HG03135 (cell line): ENCODE results near the gene CEACAM6.
"Not testable (repeated sequence)": the region's sequence is repeated elsewhere in the genome, so short reads cannot be mapped to it uniquely, and the experiment has no call there.

Source experiments
- ATAC-seq: cut with Tn5 transposase; IDR thresholded peaks from one replicate; pipeline ENCODE4 v1.9.1; 2021; ENCODE audit warnings: mild to moderate bottlenecking, moderate library complexity; ENCODE audit not compliant: unreplicated experiment

The CEACAM6 gene

DNA sequence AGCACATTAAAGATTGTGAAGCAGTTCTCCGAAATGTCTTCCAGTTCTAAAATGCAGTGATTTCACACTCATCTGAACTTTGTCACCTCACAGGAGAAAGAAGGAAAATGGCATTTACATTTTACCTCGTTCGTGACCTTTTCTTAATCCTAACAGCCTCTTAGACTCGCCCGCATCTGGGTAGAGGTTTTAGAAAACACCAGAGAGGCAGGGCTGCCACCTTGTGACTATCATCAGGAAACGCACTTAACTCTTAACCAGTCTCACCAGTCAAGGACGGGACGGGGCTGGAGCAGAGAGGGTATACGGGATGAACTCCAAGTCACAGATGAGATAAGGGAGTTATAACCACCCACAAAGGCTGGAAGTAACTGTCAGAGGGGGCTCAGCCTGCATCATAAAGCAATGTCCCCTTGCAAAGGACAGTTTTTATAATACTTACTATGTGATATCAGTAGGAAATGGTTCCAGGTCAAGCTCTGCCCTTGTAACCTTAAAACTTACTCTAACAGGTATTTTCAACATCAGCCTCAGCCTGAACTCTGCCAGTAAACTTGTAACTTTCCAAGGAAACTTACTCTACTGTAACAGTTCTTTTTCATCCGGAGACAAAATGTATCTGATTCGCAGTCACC is 8.6 kb upstream of the CEACAM6 start:
- no peak for ATAC-seq

DNA sequence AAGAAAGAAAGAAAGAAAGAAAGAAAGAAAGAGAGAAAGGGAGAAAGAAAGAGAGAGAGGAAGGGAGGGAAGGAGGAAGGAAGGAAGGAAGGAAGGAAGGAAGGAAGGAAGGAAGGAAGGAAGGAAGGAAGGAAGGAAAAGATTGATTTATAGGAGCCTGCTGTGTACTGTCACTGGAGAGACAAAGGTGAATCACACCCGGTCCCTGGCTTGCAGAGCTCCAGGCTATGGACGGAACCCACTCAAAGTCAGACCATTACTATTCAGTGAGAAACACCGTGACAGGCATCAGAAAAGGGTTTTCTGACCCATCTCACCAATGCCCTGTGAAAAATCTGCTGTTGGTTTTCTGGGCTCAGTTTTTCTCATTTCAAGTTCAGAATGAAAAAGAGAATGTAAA is 7.3 kb upstream of the CEACAM6 start:
- ATAC-seq, result no peak

DNA sequence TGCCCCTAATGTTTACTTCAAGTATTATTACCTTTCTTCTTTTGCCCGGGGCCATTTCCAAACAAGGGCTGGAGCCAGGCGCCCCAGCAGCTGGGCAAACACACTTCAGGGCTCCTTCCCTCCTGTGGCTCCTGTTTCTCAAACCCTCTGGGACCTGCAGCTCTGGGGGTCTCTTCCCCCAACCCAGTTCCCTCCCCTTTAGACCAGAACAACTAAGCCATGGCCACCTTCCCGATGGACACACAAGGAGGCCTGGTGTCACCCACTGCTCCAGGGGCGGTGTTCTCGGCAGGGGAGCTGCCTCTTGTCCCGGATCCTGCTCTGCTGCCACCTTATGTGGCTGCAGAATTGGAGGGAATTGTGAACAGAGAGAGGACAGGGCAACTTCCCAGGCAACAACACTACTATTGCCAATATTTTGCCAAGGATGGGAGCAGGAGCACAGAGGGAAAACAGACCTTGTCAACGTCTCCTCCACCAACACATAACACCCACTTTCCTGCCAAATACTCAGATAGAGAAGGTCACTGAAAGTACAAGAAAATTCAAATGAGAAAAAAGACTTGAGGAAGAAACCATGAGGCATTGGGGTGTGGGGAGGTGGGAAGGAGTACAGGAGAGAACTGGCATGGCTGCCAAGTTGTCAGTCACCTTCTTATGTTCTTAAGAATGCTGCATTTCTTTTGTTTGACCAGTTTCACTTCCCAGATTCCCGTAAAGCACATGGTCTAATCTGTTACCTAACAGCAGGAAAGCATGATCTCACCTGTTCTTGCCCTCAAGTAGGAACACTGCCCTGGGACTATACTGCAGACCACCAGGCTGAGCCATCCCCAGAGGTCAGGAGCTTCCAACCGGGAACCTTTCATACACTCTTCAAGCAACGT is 4.8 kb upstream of the CEACAM6 start:
- not testable (repeated sequence) for ATAC-seq

DNA sequence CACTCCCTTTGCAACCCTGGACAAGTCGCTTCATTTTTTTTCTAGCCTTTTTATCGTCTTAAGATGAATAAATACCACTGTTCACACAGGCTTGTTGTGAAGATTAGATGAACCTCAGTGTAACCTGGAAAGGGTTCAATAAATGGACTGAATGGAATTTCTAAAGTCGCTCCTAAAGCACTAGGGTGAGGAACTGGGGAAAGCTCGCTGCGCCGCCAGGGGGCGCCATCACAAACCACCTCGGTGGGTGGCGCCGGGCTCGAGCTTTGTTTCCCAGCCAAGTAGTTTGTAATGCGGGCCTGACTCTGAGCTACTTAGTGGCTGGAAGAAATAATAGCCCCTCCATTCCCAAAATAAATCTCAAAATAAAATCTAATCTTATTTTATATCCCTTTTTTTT is 2.2 kb upstream of the CEACAM6 start:
- no peak for ATAC-seq

DNA sequence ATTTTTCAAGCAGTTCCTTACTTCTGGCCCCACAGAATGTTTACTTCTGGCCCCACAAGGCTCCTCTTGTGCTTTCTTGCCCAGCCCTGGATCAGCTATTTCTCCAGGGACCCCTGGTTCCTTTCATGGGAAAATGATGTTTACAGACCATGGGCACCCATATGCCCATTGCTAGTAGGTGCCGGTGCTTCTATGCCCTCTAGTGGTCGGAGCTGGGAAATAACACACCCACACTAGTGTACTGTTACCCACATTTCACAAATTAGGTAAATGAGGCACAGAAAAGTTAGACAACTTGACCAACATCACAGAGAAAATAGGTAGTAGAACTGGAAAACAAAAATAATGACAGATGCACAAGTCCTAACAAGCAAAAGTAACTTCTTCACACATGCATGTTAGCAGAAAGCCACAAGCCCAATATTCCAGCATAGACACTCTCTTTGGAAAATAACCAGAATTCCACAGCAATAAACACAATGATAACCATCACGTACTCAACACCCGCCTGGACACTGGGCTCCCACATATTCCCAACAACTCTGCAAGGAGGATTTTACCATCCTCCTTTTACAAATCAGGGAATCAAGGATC is 1.3 kb upstream of the CEACAM6 start:
- ATAC-seq, result no peak

DNA sequence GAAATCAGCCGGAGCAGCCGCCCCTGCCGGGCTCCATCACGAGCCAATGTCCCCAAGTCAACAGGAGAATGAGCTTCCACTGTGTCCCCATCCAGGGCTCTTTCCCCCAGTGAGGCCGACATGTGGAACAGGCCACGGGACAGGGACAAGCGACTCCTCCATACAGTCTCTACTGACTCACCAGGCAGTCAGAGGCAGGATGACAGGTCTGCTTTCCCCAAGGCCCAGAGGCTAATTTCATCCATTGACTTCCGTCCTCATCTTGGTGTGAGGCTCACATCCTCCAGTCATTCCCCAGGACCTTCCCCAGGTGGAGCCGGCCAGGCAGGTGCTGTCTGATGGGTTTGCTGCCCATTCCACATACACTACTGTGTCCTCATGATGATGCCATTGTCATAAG is 3.5 kb downstream of the CEACAM6 start:
- no peak for ATAC-seq

DNA sequence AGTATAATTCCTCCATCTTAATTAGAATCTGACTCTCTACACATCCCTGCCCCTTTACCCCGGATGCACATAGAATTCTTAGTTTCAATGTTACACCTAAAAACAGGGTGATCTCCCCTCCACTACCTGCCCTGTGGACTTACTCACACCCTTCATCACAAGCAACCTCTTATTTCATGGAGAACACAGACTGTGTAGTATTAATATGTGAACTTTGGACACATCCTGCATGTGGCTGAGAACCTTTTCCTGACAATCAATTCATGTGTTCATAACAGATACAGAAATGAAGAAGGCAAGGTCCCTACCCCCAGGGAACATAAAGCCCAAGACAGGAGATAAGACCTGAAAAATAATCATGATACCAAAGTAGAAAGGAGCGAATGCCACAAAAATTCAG is 11.8 kb downstream of the CEACAM6 start:
- ATAC-seq, result no peak

DNA sequence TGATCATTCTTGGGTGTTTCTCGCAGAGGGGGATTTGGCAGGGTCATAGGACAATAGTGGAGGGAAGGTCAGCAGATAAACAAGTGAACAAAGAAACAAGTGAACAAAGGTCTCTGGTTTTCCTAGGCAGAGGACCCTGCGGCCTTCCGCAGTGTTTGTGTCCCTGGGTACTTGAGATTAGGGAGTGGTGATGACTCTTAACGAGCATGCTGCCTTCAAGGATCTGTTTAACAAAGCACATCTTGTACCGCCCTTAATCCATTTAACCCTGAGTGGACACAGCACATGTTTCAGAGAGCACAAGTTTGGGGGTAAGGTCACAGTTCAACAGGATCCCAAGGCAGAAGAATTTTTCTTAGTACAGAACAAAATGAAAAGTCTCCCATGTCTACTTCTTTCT is 12.8 kb downstream of the CEACAM6 start:
- not testable (repeated sequence) for ATAC-seq

DNA sequence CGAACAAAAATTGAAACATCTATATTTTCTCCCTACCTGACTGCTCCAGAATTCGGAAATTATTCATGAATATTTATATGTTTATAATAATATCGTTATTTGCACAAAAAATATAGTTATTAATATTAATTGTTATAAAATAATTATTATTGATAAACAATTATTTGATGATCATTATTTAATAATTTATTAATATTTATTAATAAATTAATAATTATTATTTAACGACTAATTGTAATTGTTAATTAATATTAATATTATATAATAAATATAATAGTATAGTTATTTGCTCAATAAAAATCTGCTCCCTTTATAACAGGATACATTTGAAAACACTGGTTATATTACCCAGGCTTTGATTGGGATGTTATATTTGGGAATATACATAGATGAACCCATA is 14.3 kb downstream of the CEACAM6 start:
- no peak for ATAC-seq

DNA sequence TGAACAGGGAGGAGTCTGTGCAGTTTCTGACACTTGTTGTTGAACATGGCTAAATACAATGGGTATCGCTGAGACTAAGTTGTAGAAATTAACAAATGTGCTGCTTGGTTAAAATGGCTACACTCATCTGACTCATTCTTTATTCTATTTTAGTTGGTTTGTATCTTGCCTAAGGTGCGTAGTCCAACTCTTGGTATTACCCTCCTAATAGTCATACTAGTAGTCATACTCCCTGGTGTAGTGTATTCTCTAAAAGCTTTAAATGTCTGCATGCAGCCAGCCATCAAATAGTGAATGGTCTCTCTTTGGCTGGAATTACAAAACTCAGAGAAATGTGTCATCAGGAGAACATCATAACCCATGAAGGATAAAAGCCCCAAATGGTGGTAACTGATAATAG is 16.1 kb downstream of the CEACAM6 start:
- no peak for ATAC-seq

DNA sequence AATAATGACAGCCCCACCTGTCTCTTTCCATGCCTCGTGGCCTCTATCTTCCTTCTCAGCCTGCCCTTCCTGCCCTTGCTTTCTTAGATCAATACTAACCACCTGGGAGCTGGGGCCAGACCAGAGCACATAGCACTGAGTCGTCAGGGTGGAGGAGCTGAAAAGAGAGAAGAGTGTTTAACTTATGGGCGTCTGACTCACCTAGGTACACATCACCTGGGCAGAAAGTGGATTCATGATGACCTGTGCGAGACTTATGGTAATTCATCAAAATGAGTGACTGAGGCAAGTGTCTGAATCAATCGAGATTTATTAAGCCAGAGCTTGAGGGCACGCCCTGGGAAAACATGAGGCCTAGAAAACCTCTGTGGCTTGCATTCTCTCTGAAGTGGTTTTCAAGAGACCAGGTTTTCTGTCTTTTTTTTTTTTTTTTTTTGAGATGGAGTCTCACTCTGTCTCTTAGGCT is 19.2 kb downstream of the CEACAM6 start:
- ATAC-seq, result no peak

DNA sequence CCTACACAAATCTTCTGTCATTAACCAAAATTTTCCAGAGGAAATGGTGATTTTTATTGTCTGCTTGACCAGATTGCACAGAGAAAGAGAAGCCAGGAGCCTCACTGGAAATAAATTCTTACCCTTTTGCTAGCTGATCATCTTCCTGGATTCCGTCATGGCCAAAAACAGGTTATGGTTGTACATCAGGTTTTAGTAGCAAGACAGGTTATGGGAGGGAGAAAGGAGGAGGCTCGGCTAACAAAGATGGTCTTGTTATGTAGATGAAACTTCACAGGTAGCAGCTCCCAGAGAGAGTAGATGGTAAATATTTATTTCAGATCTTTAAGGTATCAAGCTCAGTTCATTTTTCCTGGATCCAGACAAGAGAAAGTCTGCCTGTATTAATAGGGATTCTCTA is 21.4 kb downstream of the CEACAM6 start:
- no peak for ATAC-seq

DNA sequence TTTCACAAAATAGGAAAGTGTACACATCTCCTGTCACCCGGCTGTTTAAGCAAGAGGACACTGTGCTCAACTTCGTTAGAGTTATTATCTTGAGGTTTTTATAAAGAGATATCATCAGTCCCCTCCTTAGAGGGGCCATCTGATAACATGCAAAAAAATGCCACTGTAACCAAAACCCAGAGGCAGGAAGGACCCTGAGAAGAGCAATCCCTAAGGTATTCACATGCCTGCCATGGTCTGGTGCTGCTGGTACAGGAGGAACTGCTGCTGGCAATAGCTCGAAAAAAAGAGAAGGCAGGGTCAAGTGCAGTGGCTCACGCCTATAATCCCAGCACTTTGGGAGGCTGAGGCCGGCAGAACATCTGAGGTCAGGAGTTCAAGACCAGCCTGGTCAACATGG is 28.3 kb downstream of the CEACAM6 start:
- no peak for ATAC-seq

DNA sequence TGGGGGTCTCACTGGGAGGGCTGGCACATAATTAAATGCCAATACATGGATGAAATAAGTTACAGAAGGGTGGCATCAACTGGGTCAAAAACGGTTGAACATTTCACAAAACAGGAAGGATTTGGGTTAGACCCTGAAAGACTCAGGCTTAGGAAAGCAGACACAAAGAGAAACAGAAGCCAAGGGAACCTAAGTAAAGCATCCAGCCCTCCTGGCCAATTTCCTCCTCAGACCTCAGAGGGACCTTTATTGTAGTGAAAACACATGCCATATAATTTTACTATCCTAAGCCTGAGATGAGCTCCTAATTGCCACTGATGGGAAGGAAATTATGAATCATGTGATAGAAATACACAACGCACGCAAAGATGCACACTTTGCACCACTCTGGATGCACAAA is 29.0 kb downstream of the CEACAM6 start:
- no peak for ATAC-seq

DNA sequence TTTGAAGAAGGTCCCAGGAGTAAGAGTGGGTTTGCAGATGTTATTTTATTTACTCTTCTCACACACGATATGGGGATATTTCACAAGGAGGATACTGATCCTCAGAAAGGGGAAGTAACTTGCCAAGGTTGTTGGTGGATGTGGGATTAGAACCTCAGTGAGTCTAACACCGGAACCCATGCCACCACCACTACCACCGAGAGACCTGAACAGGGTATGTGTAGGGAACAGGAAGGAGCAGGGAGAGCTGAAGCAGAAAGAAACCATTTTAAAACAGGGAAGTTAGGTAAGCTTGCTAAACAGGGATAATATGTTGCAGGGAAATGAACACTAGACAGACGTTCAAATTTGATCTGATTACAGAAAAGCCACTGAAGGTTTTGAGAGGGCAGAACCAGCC is 29.4 kb downstream of the CEACAM6 start:
- ATAC-seq, result no peak

DNA sequence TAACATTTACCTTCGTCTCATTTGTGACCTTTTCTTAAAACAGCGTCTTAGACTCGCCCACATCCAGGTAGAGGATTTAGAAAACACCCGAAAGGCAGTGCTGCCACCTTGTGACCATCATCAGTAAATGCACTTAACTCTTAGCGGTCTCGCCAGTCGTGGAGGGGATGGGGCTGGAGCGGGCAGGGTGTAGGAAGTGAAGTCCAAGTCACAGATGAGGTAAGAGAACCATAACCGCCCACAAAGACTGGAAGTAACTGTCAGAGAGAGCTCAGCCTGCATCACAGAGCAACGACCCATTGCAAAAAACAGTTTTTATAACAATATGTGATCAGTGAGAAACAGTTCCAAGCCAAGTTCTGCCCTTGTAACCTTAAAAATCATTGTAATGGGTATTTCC is 30.3 kb downstream of the CEACAM6 start:
- no peak for ATAC-seq

DNA sequence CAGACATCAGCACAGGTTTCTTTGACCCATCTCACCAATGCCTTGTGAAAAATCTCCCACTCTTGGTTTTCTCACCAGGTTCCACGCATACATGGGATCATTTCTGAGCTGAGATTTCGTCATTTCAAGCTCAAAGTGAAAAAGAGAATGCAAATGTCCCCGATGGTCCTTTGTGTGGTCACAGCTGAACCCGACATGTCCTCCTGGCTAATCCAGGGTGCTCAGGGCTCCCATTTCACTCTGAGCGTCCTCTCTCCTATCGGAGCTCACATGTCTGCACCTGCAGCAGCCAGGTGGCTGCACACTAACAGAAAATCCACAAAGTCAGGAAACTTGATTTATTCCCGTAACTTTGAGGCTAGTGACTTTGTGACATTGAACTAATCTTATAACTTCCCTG is 31.7 kb downstream of the CEACAM6 start:
- ATAC-seq, result no peak

DNA sequence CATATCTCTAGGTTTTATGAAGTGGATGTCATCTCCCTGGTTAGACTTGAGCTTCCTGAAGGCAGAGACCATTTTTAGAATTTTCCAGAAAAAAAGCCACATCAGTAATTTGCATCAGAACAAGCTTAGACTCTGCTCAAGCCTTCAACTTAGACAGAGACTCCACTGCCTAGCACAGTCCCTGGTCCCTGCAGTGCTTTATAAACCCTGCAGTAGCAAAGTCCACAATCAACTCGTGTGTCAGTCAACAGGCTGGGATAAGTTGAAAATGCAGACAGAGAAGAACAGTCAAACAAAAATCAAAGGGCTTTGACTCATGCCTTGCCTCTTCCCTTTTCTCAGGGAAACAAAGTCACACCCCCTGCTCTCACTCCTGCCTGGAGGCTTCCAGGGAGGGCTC is 33.2 kb downstream of the CEACAM6 start:
- not testable (repeated sequence) for ATAC-seq

DNA sequence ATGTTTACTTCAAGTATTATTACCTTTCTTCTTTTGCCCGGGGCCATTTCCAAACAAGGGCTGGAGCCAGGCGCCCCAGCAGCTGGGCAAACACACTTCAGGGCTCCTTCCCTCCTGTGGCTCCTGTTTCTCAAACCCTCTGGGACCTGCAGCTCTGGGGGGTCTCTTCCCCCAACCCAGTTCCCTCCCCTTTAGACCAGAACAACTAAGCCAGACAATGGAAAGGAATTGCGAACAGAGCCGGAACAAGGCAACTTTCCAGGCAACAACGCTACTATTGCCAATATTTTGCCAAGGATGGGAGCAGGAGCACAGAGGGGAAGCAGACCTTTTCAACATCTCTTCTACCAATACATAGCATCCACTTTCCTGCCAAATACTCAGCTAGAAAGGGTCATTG is 33.7 kb downstream of the CEACAM6 start:
- ATAC-seq, result not testable (repeated sequence)

DNA sequence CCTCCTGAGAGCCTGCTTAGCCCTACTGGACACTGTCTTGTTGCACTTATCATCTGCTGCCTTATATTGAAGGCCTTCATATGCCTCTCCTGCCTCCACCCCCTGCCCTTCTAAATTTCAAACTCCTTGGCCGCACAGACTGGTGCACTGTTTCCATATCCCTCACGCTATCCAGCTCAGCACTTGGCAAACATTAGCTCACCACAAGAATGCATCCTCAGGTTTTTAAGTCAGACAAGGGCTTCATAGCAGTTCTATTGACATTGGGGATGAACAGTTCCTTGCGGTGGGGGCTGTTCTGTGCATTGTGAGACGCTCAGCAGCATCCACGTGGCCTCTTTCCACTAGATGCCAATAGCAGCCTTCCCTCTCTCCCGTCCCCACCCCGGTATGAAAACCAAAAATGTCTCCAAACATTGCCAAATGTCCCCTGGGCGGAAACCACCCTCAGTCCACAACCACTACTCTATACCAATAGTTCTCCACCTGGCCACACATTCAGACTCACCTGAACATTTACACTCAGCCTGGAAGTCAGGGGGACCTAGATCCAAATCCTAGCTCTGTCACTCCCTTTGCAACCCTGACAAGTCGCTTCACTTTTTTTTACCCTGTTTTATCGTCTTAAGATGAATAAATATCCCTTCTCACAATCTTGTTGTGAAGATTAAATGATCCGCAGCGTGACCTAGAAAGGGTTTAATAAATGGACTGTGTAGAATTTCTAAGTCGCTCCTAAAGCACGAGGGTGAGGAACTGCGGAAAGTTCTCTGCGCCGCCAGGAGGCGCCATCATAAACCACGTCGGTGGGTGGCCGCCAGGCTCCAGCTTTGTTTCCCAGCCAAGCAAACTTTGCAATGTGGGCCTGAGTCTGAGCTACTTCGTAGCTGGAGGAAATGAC is 37.4 kb downstream of the CEACAM6 start:
- ATAC-seq, result no peak

DNA sequence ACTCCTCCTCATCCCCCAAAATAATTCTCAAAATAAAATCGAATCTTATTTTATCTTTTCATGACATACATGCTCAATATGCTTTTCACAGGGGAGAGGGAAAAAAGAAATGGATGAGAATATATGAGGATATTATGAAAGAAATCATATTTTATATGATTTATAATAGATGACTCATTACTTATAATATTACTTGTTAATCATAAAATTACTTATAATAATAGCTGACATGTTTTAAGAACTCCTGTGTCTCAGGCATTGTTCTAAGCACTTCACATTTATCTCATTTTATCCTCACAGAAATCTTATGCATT is 38.0 kb downstream of the CEACAM6 start:
- ATAC-seq, result no peak
